IMR-90 (cell line): ENCODE data around the gene TRDN. TPM values are rescaled to one million over a fixed set of nuclear protein-coding genes. Genes with fewer than 3 reads are reported as not detected.

Experiments used
- ATAC-seq: fragments of 200-7000 bp; cut with Tn5 transposase; 2 replicates; pipeline ENCODE4 v1.9.1; 2020; ENCODE audit warnings: low read depth, mild to moderate bottlenecking, moderate library complexity
- BruUV-seq: library from RNA; stranded (reverse); fragments of 400-500 nt; replicated peaks from 2 replicates; lab custom pipeline; 2021; lab: Mats Ljungman, UMichigan
- CTCF ChIA-PET: fragments of 300-600 bp; formaldehyde crosslinking; extraction: SDS; loops from one replicate; lab custom pipeline; 2021; ENCODE audit warnings: antibody characterized with exemption; lab: Yijun Ruan, JAX
- POLR2A ChIA-PET: fragments of 300-600 bp; sonication (Branson Sonifier 250); formaldehyde crosslinking; loops from one replicate; lab custom pipeline; 2022; ENCODE audit warnings: antibody characterized with exemption; ENCODE audit not compliant: unreplicated experiment; lab: Charles Lee
- DNase-seq: peaks from one replicate; pipeline ENCODE4 v3.0.0; 2013
- H2AFZ ChIP-seq: replicated peaks from 2 replicates; pipeline ENCODE3; 2013; ENCODE audit warnings: low read length, mild to moderate bottlenecking; ENCODE audit not compliant: poor library complexity
- H2AK5ac ChIP-seq: 2 replicates; pipeline ENCODE4 v1.6.1; 2013; ENCODE audit warnings: low read depth, low read length, inconsistent platforms
- H2AK9ac ChIP-seq: replicated peaks from 2 replicates; pipeline ENCODE3; 2013; ENCODE audit warnings: mild to moderate bottlenecking, low read depth, low read length, moderate library complexity; ENCODE audit not compliant: poor library complexity
- H2BK120ac ChIP-seq: 2 replicates; pipeline ENCODE4 v1.6.1; 2013; ENCODE audit warnings: low read depth, low read length, inconsistent platforms
- H2BK15ac ChIP-seq: 3 replicates; pipeline ENCODE4 v1.6.1; 2013; ENCODE audit warnings: low read depth, low read length, inconsistent platforms
- H2BK20ac ChIP-seq: 2 replicates; pipeline ENCODE4 v1.6.1; 2013; ENCODE audit warnings: low read depth, mild to moderate bottlenecking, inconsistent platforms, low read length, moderate library complexity
- H2BK5ac ChIP-seq: 2 replicates; pipeline ENCODE4 v1.6.1; 2013; ENCODE audit warnings: mild to moderate bottlenecking, low read depth, low read length, inconsistent platforms; ENCODE audit not compliant: poor library complexity, severe bottlenecking
- H3K14ac ChIP-seq: replicated peaks from 2 replicates; pipeline ENCODE4 v1.6.1; 2013; ENCODE audit warnings: low read depth, low read length, inconsistent platforms
- H3K18ac ChIP-seq: 2 replicates; pipeline ENCODE4 v1.6.1; 2013; ENCODE audit warnings: low read depth, low read length, control low read depth
- H3K23ac ChIP-seq: 2 replicates; pipeline ENCODE4 v1.6.1; 2013; ENCODE audit warnings: low read depth, low read length, inconsistent platforms
- H3K27ac ChIP-seq: 2 replicates; pipeline ENCODE4 v1.5.1; 2013; ENCODE audit warnings: mild to moderate bottlenecking, control low read depth, low read length; ENCODE audit not compliant: insufficient read depth
- H3K27me3 ChIP-seq: 2 replicates; pipeline ENCODE4 v1.6.1; 2013; ENCODE audit warnings: low read length; ENCODE audit not compliant: control insufficient read depth, insufficient read depth
- H3K36me3 ChIP-seq: 2 replicates; pipeline ENCODE4 v1.6.1; 2013; ENCODE audit warnings: low read length, mixed read lengths; ENCODE audit not compliant: control insufficient read depth, insufficient read depth
- H3K4ac ChIP-seq: 2 replicates; pipeline ENCODE4 v1.6.1; 2013; ENCODE audit warnings: low read depth, low read length, inconsistent platforms
- H3K4me1 ChIP-seq: 2 replicates; pipeline ENCODE4 v1.6.1; 2013; ENCODE audit warnings: low read length, mixed read lengths; ENCODE audit not compliant: control insufficient read depth, insufficient read depth
- H3K4me2 ChIP-seq: 2 replicates; pipeline ENCODE4 v1.6.1; 2013; ENCODE audit warnings: low read depth, mild to moderate bottlenecking, control low read depth, low read length, moderate library complexity
- H3K4me3 ChIP-seq: 2 replicates; pipeline ENCODE4 v1.5.1; 2013; ENCODE audit warnings: low read depth, mild to moderate bottlenecking, control low read depth, low read length, moderate library complexity; ENCODE audit not compliant: insufficient read depth
- H3K56ac ChIP-seq: 2 replicates; pipeline ENCODE4 v1.6.1; 2013; ENCODE audit warnings: low read length, inconsistent platforms; ENCODE audit not compliant: insufficient read depth; ENCODE audit errors: extremely low read depth
- H3K79me1 ChIP-seq, 2 experiments: 2 replicates each; pipeline ENCODE4 v1.6.1; 2013; ENCODE audit warnings: low read length in 2 of 2, inconsistent platforms in 1 of 2, low read depth in 1 of 2
- H3K9ac ChIP-seq: 2 replicates; pipeline ENCODE4 v1.6.1; 2013; ENCODE audit warnings: low read depth, low read length, control low read depth
- H3K9me1 ChIP-seq: 2 replicates; pipeline ENCODE4 v1.6.1; 2013; ENCODE audit warnings: low read length, inconsistent platforms; ENCODE audit not compliant: insufficient read depth
- H3K9me3 ChIP-seq: 2 replicates; pipeline ENCODE4 v1.6.1; 2013; ENCODE audit warnings: low read length; ENCODE audit not compliant: control insufficient read depth, insufficient read depth
- H4K20me1 ChIP-seq: 2 replicates; pipeline ENCODE4 v1.6.1; 2013; ENCODE audit warnings: low read length, inconsistent platforms; ENCODE audit not compliant: insufficient read depth
- H4K5ac ChIP-seq: 2 replicates; pipeline ENCODE4 v1.6.1; 2013; ENCODE audit warnings: mild to moderate bottlenecking, low read depth, low read length, control low read depth
- H4K8ac ChIP-seq, 2 experiments: 2 replicates each; pipeline ENCODE4 v1.6.1; 2013; ENCODE audit warnings: low read depth in 2 of 2, low read length in 2 of 2, control low read depth in 1 of 2, inconsistent platforms in 1 of 2
- H4K91ac ChIP-seq: 2 replicates; pipeline ENCODE4 v1.6.1; 2013; ENCODE audit warnings: low read depth, low read length, inconsistent platforms; ENCODE audit not compliant: insufficient read depth
- BHLHE40 ChIP-seq: fragments of 150-350 bp; IDR thresholded peaks from 2 replicates; pipeline ENCODE4 v1.6.1; 2016; ENCODE audit warnings: mild to moderate bottlenecking, low read depth, low read length
- CHD1 ChIP-seq: IDR thresholded peaks from 2 replicates; pipeline ENCODE4 v1.6.1; 2012; ENCODE audit warnings: low read depth, low read length, improper control_type of control experiment
- ELK1 ChIP-seq: fragments of 150-350 bp; IDR thresholded peaks from 2 replicates; pipeline ENCODE4 v1.6.1; 2016; ENCODE audit warnings: low read depth, mild to moderate bottlenecking, low read length, moderate library complexity, borderline replicate concordance
- MAFK ChIP-seq: IDR thresholded peaks from 2 replicates; pipeline ENCODE4 v1.6.1; 2012; ENCODE audit warnings: low read depth, low read length, improper control_type of control experiment
- MAZ ChIP-seq: IDR thresholded peaks from 2 replicates; pipeline ENCODE4 v1.6.1; 2012; ENCODE audit warnings: low read depth, mild to moderate bottlenecking, low read length, improper control_type of control experiment, moderate library complexity, borderline replicate concordance
- MXI1 ChIP-seq: IDR thresholded peaks from 2 replicates; pipeline ENCODE4 v1.6.1; 2012; ENCODE audit warnings: low read depth, mild to moderate bottlenecking, low read length, moderate library complexity, borderline replicate concordance
- NFE2L2 ChIP-seq: fragments of 150-350 bp; IDR thresholded peaks from 2 replicates; pipeline ENCODE4 v1.6.1; 2016; ENCODE audit warnings: low read depth, mild to moderate bottlenecking, low read length
- POLR2A ChIP-seq: IDR thresholded peaks from 2 replicates; pipeline ENCODE4 v1.6.1; 2012; ENCODE audit warnings: mild to moderate bottlenecking, low read depth, low read length
- RAD21 ChIP-seq: IDR thresholded peaks from 2 replicates; pipeline ENCODE4 v1.6.1; 2012; ENCODE audit warnings: low read length, improper control_type of control experiment
- RCOR1 ChIP-seq: IDR thresholded peaks from 2 replicates; pipeline ENCODE4 v1.6.1; 2012; ENCODE audit warnings: mild to moderate bottlenecking, low read length, improper control_type of control experiment; ENCODE audit not compliant: insufficient replicate concordance
- RFX5 ChIP-seq: IDR thresholded peaks from 2 replicates; pipeline ENCODE4 v1.8.0; 2012; ENCODE audit warnings: low read depth, mild to moderate bottlenecking, low read length, moderate library complexity
- SMC3 ChIP-seq: fragments of 150-350 bp; IDR thresholded peaks from 2 replicates; pipeline ENCODE4 v1.6.1; 2016; ENCODE audit warnings: low read depth, mild to moderate bottlenecking, antibody characterized with exemption, low read length, moderate library complexity
- USF2 ChIP-seq: fragments of 150-350 bp; IDR thresholded peaks from 2 replicates; pipeline ENCODE4 v1.6.1; 2017; ENCODE audit warnings: mild to moderate bottlenecking, antibody characterized with exemption, low read length, low read depth
- WGBS, 2 experiments: methylation state at CpG; one replicate each; pipeline versions ENCODE4 v1.1.5 to v1.1.7; 2013; ENCODE audit warnings: missing lambda C conversion rate in 2 of 2; ENCODE audit not compliant: insufficient read length in 1 of 2; ENCODE audit errors: extremely low coverage in 2 of 2; 5-methylcytosine and 5-hydroxymethylcytosine counted together
- dilution Hi-C: fragments of 300-500 bp; cut with HindIII; formaldehyde crosslinking; loops from one replicate; pipeline ENCODE4 v1.14.3; 2018; ENCODE audit warnings: low sequenced_read_pairs; ENCODE audit not compliant: unreplicated experiment
- in situ Hi-C: fragments of 300-500 bp; cut with MboI; formaldehyde crosslinking; loops from 3 replicates; pipeline ENCODE4 v1.14.3; 2019; ENCODE audit warnings: low sequenced_read_pairs, inconsistent platforms, mixed read lengths
- intact Hi-C: fragments of 100-400 bp; cut with micrococcal nuclease; formaldehyde crosslinking; loops from 2 replicates; pipeline ENCODE4 v1.10.0; 2022
- polyA plus RNA-seq, 3 experiments: library from polyadenylated mRNA; depleted of rRNA; stranded (reverse); fragments of >200 nt; gene quantifications; 2 replicates each; pipeline ENCODE4 v1.2.3, GENCODE V29; 2012; ENCODE audit warnings: low replicate concordance in 1 of 3
- total RNA-seq: library from RNA; depleted of rRNA; stranded (reverse); fragments of >200 nt; gene quantifications from 2 replicates; pipeline ENCODE4 v1.2.3, GENCODE V29; 2012

TRDN gene
- total and polyA plus RNA-seq, 2 of the 4 experiments (the other 2 are of a cell fraction) = not detected

- Histone ChIP-seq H2BK20ac (no peak overlapping the region), H4K8ac (no peak overlapping the region), H4K91ac (no peak overlapping the region), H3K79me1 (no peaks in the 10 kb centered on the region), H3K14ac (no peak overlapping the region), H3K27me3 (no peaks in the 10 kb centered on the region), H3K36me3 (no peaks in the 10 kb centered on the region), H3K4me2 (no peak overlapping the region), H3K18ac (no peak overlapping the region), H3K56ac (no peak overlapping the region), H3K9me3 (no peaks in the 10 kb centered on the region), H2AK5ac (no peak overlapping the region), H2BK15ac (no peak overlapping the region), H3K9ac (no peak overlapping the region), H2BK120ac (no peak overlapping the region), H3K23ac (no peak overlapping the region), H2AFZ (no peak overlapping the region), H4K5ac (no peak overlapping the region), H2BK5ac (no peak overlapping the region), H3K4me3 (no peak overlapping the region), H3K27ac (no peak overlapping the region), H2AK9ac (no peak overlapping the region), H4K20me1 (no peaks in the 10 kb centered on the region), H3K4ac (no peak overlapping the region), H3K4me1 (no peaks in the 10 kb centered on the region), H3K9me1 (no peaks in the 10 kb centered on the region)
- no TSS peak for BruUV-seq
- in situ Hi-C loops = no loop called here
- no peak for TF ChIP-seq POLR2A
- no peak for TF ChIP-seq RCOR1
- TF ChIP-seq RFX5 = no peak
- TF ChIP-seq MAZ = no peak
- no peak for TF ChIP-seq SMC3
- no peak for TF ChIP-seq MXI1
- TF ChIP-seq MAFK = no peak
- TF ChIP-seq BHLHE40 = no peak
- TF ChIP-seq NFE2L2 = no peak
- TF ChIP-seq USF2 = no peak
- TF ChIP-seq ELK1 = no peak
- TF ChIP-seq CHD1 = no peak
- no peak for TF ChIP-seq RAD21
- dilution Hi-C loops = no loop called here
- ChIA-PET POLR2A (no interaction called here), CTCF (no interaction called here)
- ATAC-seq = no peak
- intact Hi-C loops = no loop called here
- DNase-seq = no peak
- WGBS, 2 experiments = no CpG with 5 or more reads among the region's 2 CpGs
Measured at GRCh38 chr6:123169774-123170095, 467.0 kb downstream of the TRDN start.
